Heart right ventricle (tissue), 16 donors: ENCODE measurements around the gene CCDC63. TPM values are rescaled to one million over a fixed set of nuclear protein-coding genes. Genes with fewer than 3 reads are reported as not detected.

Experiments used
- ATAC-seq, 8 donors: fragments of 200-7000 bp; cut with Tn5 transposase; one replicate each; pipeline ENCODE4 v1.9.1; 2020; ENCODE audit warnings: mild to moderate bottlenecking in 8 of 8, moderate library complexity in 8 of 8, moderate number of reproducible peaks in 1 of 8
- DNase-seq, 2 donors: peaks; one replicate each; pipeline ENCODE4 v3.0.0-alpha.2; 2020
- H3K27ac ChIP-seq, 10 donors: fragments of 200-600 bp; sonication (generic) in 2 of 10; one replicate each; pipeline versions ENCODE4 v1.5.0 to v1.8.0; 2020 to 2022; ENCODE audit warnings: mild to moderate bottlenecking in 3 of 10
- H3K27me3 ChIP-seq, 7 donors: fragments of 200-600 bp; one replicate each; pipeline ENCODE4 v1.8.0; 2021 to 2022; ENCODE audit warnings: mild to moderate bottlenecking in 2 of 7
- H3K36me3 ChIP-seq, 9 donors: fragments of 200-600 bp; sonication (generic) in 1 of 9; one replicate each; pipeline versions ENCODE4 v1.5.0 to v1.8.0; 2020 to 2022; ENCODE audit warnings: mild to moderate bottlenecking in 2 of 9
- H3K4me1 ChIP-seq, 9 donors: fragments of 200-600 bp; sonication (generic) in 1 of 9; one replicate each; pipeline versions ENCODE4 v1.5.0 to v1.8.0; 2020 to 2022; ENCODE audit warnings: mild to moderate bottlenecking in 4 of 9
- H3K4me3 ChIP-seq, 10 donors: fragments of 200-600 bp; sonication (generic) in 2 of 10; one replicate each; pipeline versions ENCODE4 v1.5.0 to v1.8.0; 2020 to 2022; ENCODE audit warnings: mild to moderate bottlenecking in 7 of 10, moderate library complexity in 2 of 10
- H3K9me3 ChIP-seq, 11 donors: fragments of 200-600 bp in 10 of 11; sonication (generic) in 2 of 11; one replicate each; pipeline versions ENCODE4 v1.5.0 to v1.8.0; 2013 to 2022; ENCODE audit warnings: mild to moderate bottlenecking in 2 of 11, control low read depth in 1 of 11, moderate library complexity in 1 of 11
- WGBS, 2 donors: extraction: QIAGEN DNeasy Blood & Tissue Kit; methylation state at CpG; one replicate each; pipeline ENCODE4 v1.1.7; 2013; ENCODE audit warnings: inconsistent platforms in 1 of 2; 5-methylcytosine and 5-hydroxymethylcytosine counted together
- intact Hi-C, 10 donors: fragments of 100-400 bp; cut with DNase I; formaldehyde crosslinking; loops; one replicate each; pipeline versions ENCODE4 v1.11.1 to v1.14.2; 2022
- polyA plus RNA-seq, 2 donors: library from polyadenylated mRNA; stranded (reverse); fragments of 200-250 nt; gene quantifications; one replicate each; pipeline ENCODE4 v1.2.3, GENCODE V29; 2013
- total RNA-seq, 10 donors: library from RNA; stranded (reverse); fragmentation: NEBNext Ultra II Directional in 3 of 10; extraction: Animal tissue kit (Norgen Biotek cat#: 25700) in 3 of 10; gene quantifications; one replicate each; pipeline versions ENCODE4 v1.2.1 to v1.2.4, GENCODE V29; 2021 to 2023
- TF ChIP-seq, protein P1 (sequence below), 9 donors: fragments of 200-600 bp; sonication (generic) in 2 of 9; IDR thresholded peaks; one replicate each; pipeline versions ENCODE4 v1.5.0 to v1.8.0; 2021 to 2022; ENCODE audit warnings: antibody characterized with exemption in 9 of 9, mild to moderate bottlenecking in 5 of 9, moderate library complexity in 1 of 9
- donor health status: Arrhythmogenic right ventricular cardiomyopathy.
- donor health status: ischemic (EF 13 %, LVEDD 7.1; RV severe dilation, severe dysfunction).
- donor health status: healthy with polysubstance abuse.
- donor health status: DM: no; HTN: yes; CAD: no.
- donor health status: DM: no; HTN: no; CAD: no.
- donor health status: ischemic (EF 25% LVEDD 6.9; RV normal size, moderate dysfunction).
- donor health status: ischemic (EF 25% LVEDD 5.7; RV mildly dilated, moderate dysfunction).
- donor health status: healthy.
- donor health status: DM: yes; HTN: yes; CAD: no.
- donor health status: Ischemic cardiomyopathy.
- donor health status: ischemic (EF 35%, LVEDD 5.7; RV mildly dilated, moderate dysfunction).
- donor health status: nonischemic (EF 11% LVEDD 7.7; RV severe dilation, severe dysfunction).
- donor health status: DM: yes; HTN: yes; CAD: no.
- donor health status: PGD.
- donor health status: ischemic (EF 29% LVEDD 5.4; RV normal size, mild dysfunction).
- donor health status: nonischemic (EF 23%, LVEDD 6.1; RV moderate dilation, normal function).

Gene CCDC63
- total and polyA plus RNA-seq, 12 donors = not detected

DNA sequence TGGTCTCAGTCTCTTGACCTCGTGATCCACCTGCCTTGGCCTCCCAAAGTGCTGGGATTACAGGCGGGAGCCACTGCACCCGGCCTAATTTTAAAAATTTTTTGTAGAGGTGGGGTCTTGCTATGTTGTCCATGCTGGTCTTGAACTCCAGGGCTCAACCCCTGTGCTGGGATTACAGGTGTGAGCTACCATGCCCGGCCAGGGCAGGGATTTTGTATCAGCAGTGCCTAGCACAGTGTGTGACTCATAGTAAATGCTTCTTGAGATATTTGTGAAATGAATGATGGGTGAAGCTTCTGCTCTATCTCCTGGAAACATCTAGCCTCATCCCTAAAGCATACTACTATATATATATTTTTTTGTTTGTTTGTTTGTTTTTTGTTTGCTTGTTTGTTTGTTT lies 36.5 kb downstream of the CCDC63 start:
- H3K4me1 ChIP-seq = peaks cover 0 to 16% (median 7%) of the 10 kb centered on the region in 9 donors
- WGBS, 2 donors = 91 to 92% methylated on average over 4 of the region's 4 CpGs
- ATAC-seq (no peak), DNase-seq (no peak)
- H3K27me3 ChIP-seq = no peaks in the 10 kb centered on the region
- intact Hi-C loops = loop anchor here in 7 of 10 donors (5.0 to 10.0 kb wide), 9 partner anchors 138 to 778 kb away; partner anchors contain the start of genes TCTN1 (in 3 of the 7), ARPC3 (in 2 of the 7), PPP1CC (in 2 of the 7) and FAM216A (in 1 of the 7)
- no peak overlapping the region for H3K27ac ChIP-seq
- H3K9me3 ChIP-seq = peaks cover 0 to 4% (median 0%) of the 10 kb centered on the region in 11 donors
- H3K4me3 ChIP-seq = no peak overlapping the region
- TF ChIP-seq, protein P1, sequence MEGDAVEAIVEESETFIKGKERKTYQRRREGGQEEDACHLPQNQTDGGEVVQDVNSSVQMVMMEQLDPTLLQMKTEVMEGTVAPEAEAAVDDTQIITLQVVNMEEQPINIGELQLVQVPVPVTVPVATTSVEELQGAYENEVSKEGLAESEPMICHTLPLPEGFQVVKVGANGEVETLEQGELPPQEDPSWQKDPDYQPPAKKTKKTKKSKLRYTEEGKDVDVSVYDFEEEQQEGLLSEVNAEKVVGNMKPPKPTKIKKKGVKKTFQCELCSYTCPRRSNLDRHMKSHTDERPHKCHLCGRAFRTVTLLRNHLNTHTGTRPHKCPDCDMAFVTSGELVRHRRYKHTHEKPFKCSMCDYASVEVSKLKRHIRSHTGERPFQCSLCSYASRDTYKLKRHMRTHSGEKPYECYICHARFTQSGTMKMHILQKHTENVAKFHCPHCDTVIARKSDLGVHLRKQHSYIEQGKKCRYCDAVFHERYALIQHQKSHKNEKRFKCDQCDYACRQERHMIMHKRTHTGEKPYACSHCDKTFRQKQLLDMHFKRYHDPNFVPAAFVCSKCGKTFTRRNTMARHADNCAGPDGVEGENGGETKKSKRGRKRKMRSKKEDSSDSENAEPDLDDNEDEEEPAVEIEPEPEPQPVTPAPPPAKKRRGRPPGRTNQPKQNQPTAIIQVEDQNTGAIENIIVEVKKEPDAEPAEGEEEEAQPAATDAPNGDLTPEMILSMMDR (IDR thresholded peaks at IDR 0.05) = no peak
- H3K36me3 ChIP-seq = no peaks in the 10 kb centered on the region

DNA sequence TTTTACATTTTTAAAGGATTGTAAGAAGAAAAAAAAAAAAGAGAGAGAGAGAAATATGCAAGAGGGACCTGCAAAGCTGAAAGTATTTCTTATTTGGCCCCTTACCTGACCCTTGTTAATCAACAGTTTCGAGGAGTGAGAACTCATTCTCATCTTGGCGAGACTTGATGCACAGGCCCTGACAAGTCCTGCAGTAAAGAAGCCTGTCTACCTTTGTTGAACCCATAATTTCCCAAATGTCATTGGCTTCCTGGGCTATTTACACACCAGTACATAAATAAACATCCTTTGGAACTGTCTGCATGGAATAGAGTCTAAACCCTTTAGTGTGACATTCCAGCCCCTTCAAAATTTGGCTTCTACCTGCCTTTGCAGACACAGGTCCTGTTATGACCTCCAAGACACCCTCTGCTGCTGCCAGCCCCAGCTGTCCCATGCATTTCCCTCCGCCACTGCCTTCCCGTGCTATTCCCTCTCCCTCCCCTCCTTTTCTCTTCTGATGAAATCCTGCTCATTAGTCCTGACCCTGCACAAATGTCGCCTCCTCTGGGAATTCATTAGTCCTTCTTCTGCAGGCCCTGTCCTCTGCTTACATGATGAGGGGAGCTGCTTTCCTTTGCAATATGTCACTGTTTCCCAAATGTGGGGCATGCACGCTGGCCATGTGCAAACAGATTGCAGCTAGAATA lies 38.5 kb downstream of the CCDC63 start:
- H3K27me3 ChIP-seq = no peaks in the 10 kb centered on the region
- peak overlapping the region in 3 of 10 donors; percentile 20 to 26 (median 22) for H3K27ac ChIP-seq
- WGBS, 2 donors = 48 to 50% methylated on average over 6 of the region's 6 CpGs
- intact Hi-C loops = loop anchor here (5.0 to 10.0 kb wide), 17 partner anchors 38 to 780 kb away; partner anchors contain the start of genes TCTN1 (in 4 of the 10), PPP1CC (in 3 of the 10), ARPC3 (in 1 of the 10) and CCDC63 (in 1 of the 10)
- H3K4me1 ChIP-seq = peaks cover 0 to 15% (median 7%) of the 10 kb centered on the region in 9 donors
- no peaks in the 10 kb centered on the region for H3K36me3 ChIP-seq
- no peak for DNase-seq
- no peaks in the 10 kb centered on the region for H3K9me3 ChIP-seq
- no peak overlapping the region for H3K4me3 ChIP-seq
- no peak for ATAC-seq
- TF ChIP-seq, protein P1 (IDR thresholded peaks at IDR 0.05) = no peak

DNA sequence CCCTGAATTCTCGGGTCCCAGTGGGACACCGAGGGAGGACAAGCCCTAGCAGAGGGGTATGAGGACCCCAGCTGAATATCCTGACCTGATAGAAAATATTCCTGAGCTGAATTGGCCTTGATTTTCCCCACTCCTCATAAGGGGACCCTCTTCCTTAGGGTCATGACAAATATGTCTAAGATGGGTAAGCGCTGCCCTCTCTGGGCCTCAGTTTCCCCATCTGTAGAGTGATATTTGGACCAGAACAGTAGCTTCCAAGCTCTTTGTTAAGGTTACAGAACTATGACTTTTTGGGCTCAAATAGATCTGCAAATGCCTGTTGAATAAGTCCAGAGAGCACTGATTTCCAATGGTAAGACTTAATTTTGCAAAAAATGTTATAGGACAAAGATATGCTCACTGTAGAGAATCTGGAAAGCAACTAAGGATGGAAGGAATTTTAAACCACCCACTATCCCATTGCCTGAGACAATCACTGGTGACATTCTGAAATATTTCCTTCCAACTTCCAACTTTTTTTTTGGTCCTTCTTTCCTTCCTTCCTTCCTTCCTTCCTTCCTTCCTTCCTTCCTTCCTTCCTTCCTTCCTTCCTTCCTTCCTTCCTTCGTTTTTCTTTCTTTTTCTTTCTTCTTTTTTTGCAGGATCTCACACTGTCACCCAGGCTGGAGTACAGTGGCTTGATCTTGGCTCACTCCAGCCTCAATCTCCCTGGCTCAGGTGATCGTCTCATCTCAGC lies 41.6 kb downstream of the CCDC63 start:
- Histone ChIP-seq H3K4me1 (peaks cover 0 to 16% (median 7%) of the 10 kb centered on the region in 9 donors), H3K27ac (peak overlapping the region in 1 of 10 donors; percentile 59), H3K4me3 (peak overlapping the region in 5 of 10 donors; percentile 39 to 60 (median 58)), H3K36me3 (no peaks in the 10 kb centered on the region), H3K27me3 (no peaks in the 10 kb centered on the region), H3K9me3 (no peaks in the 10 kb centered on the region)
- WGBS, 2 donors = 35 to 38% methylated on average over 5 of the region's 5 CpGs
- TF ChIP-seq, protein P1 (IDR thresholded peaks at IDR 0.05) = peak in 4 of 9 donors; percentile 2 to 43 (median 15)
- intact Hi-C loops = loop anchor here (1.0 to 10.0 kb wide), 19 partner anchors 41 to 784 kb away; partner anchors contain the start of genes TCTN1 (in 4 of the 10), PPP1CC (in 3 of the 10), ARPC3 (in 2 of the 10) and CCDC63 (in 1 of the 10)
- DNase-seq (no peak), ATAC-seq (peak in 1 of 8 donors; percentile 9)

DNA sequence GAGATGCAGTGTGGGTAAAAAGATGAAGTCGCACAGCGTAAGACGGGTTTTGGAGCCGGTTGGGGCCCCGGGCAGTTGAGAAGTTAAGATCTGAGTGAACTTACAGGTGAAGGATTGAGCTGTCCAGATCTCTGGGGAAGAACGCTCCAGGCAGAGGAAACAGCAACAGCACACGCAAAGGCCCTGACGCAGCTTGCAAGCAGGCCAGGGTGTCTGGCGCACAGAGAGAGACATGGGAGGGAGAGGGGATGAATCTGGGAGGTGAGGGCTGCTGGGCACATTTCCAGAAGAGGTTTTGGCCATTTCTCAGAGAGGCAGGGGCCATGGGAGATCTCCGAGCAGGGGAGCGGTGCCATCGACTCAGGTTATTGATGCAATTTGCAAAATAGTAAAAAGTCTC lies 42.6 kb downstream of the CCDC63 start:
- peaks cover 0 to 4% (median 0%) of the 10 kb centered on the region in 11 donors for H3K9me3 ChIP-seq
- WGBS, 2 donors = 83 to 89% methylated on average over 12 of the region's 12 CpGs
- H3K36me3 ChIP-seq = no peaks in the 10 kb centered on the region
- peaks cover 2 to 19% (median 7%) of the 10 kb centered on the region in 9 donors for H3K4me1 ChIP-seq
- no peak overlapping the region for H3K4me3 ChIP-seq
- ATAC-seq (no peak), DNase-seq (no peak)
- intact Hi-C loops = loop anchor here (2.0 to 10.0 kb wide), 18 partner anchors 42 to 785 kb away; partner anchors contain the start of genes TCTN1 (in 4 of the 10), PPP1CC (in 3 of the 10), ARPC3 (in 2 of the 10) and CCDC63 (in 1 of the 10)
- TF ChIP-seq, protein P1 (IDR thresholded peaks at IDR 0.05) = no peak
- H3K27ac ChIP-seq = no peak overlapping the region
- peaks cover 0 to 7% (median 0%) of the 10 kb centered on the region in 7 donors for H3K27me3 ChIP-seq
